Activated naive CD4-positive, alpha-beta T cell treated with Interleukin-2 at 50 U/mL for 16 hours (primary cell): ENCODE data around the gene GDAP2.
A peak's percentile ranks its signal among the peaks of the same experiment; 100 is the strongest.
"Not testable (repeated sequence)": the region's sequence is repeated elsewhere in the genome, so short reads cannot be mapped to it uniquely, and the experiment has no call there.

Experiments used
- DNase-seq: peaks from one replicate; pipeline ENCODE4 v3.0.0-alpha.2; 2020

The GDAP2 gene

GRCh38 chr1:117897551-117897950 lies 31.9 kb downstream of the GDAP2 start:
- DNase-seq = no peak

GRCh38 chr1:117895482-117896114 lies 33.8 kb downstream of the GDAP2 start:
- peak; percentile 45 for DNase-seq

GRCh38 chr1:117894078-117894477 lies 35.3 kb downstream of the GDAP2 start:
- DNase-seq = no peak

GRCh38 chr1:117892512-117892911 lies 36.9 kb downstream of the GDAP2 start:
- DNase-seq = no peak

- no peak for DNase-seq
These were observed 39.0 kb downstream of the GDAP2 start for GRCh38 chr1:117890452-117890851.

GRCh38 chr1:117886101-117886795 lies 43.2 kb downstream of the GDAP2 start:
- DNase-seq = no peak

GRCh38 chr1:117883616-117884015 lies 45.8 kb downstream of the GDAP2 start:
- DNase-seq = no peak

- DNase-seq = no peak
These were observed 50.1 kb downstream of the GDAP2 start for GRCh38 chr1:117879284-117879683.

- no peak for DNase-seq
These were observed 51.6 kb downstream of the GDAP2 start for GRCh38 chr1:117877823-117878222.

GRCh38 chr1:117871013-117871412 lies 58.4 kb downstream of the GDAP2 start:
- no peak for DNase-seq

- DNase-seq = no peak
These were observed 67.7 kb downstream of the GDAP2 start for GRCh38 chr1:117861694-117862093.

GRCh38 chr1:117860896-117861610 lies 68.4 kb downstream of the GDAP2 start:
- DNase-seq = no peak

GRCh38 chr1:117859901-117860300 lies 69.5 kb downstream of the GDAP2 start:
- no peak for DNase-seq

- no peak for DNase-seq
These were observed 72.0 kb downstream of the GDAP2 start for GRCh38 chr1:117857418-117857817.

GRCh38 chr1:117852853-117853553 lies 76.4 kb downstream of the GDAP2 start:
- DNase-seq = no peak

GRCh38 chr1:117851687-117852086 lies 77.7 kb downstream of the GDAP2 start:
- DNase-seq = no peak

GRCh38 chr1:117846674-117847425 lies 82.6 kb downstream of the GDAP2 start:
- DNase-seq = no peak

- DNase-seq = not testable (repeated sequence)
These were observed 84.9 kb downstream of the GDAP2 start for GRCh38 chr1:117844478-117844877.

GRCh38 chr1:117843791-117844190 lies 85.6 kb downstream of the GDAP2 start:
- DNase-seq = no peak

- no peak for DNase-seq
These were observed 86.8 kb downstream of the GDAP2 start for GRCh38 chr1:117842408-117843170.

- no peak for DNase-seq
These were observed 88.2 kb downstream of the GDAP2 start for GRCh38 chr1:117841117-117841650.

- DNase-seq = no peak
These were observed 90.5 kb downstream of the GDAP2 start for GRCh38 chr1:117838911-117839310.
